ENCODE data around the gene SFRP2. TPM values are rescaled to one million over a fixed set of nuclear protein-coding genes. Genes with fewer than 3 reads are reported as not detected.

The SFRP2 gene
- total and polyA plus RNA-seq, 9 donors = 0.63 to 96.2 (median 11.7) TPM; not detected in 3

DNA sequence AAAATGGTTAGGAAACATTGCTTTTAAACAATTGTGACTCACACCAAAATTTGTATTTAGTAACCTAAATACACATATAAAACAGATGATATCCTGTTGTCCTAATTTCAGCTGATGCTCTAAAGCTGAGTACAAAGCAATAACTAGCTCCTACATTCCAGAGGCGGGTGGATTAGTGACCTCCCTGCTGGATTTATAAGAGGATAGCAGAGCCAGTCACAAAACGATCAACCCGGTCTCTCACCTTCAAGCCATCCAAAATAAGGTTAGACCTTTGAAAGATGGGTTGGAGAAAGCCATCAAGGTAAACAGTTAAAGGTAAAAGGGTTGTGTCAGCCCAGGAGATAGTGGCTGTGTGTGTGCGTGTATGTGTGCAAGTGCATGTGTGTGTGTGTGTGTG lies 43.2 kb upstream of the SFRP2 start:
- Histone ChIP-seq H3K27me3 (no peaks in the 10 kb centered on the region), H3K4me1 (ENCODE audit: insufficient read depth) (no peaks in the 10 kb centered on the region), H3K27ac (no peak overlapping the region), H3K4me3 (no peak overlapping the region), H3K36me3 (no peaks in the 10 kb centered on the region), H3K9me3 (no peaks in the 10 kb centered on the region)
- 63 to 79% (median 63%) methylated on average over 4 of the region's 4 CpGs for WGBS, 3 donors
- no peak for DNase-seq
- TF ChIP-seq, protein P1, sequence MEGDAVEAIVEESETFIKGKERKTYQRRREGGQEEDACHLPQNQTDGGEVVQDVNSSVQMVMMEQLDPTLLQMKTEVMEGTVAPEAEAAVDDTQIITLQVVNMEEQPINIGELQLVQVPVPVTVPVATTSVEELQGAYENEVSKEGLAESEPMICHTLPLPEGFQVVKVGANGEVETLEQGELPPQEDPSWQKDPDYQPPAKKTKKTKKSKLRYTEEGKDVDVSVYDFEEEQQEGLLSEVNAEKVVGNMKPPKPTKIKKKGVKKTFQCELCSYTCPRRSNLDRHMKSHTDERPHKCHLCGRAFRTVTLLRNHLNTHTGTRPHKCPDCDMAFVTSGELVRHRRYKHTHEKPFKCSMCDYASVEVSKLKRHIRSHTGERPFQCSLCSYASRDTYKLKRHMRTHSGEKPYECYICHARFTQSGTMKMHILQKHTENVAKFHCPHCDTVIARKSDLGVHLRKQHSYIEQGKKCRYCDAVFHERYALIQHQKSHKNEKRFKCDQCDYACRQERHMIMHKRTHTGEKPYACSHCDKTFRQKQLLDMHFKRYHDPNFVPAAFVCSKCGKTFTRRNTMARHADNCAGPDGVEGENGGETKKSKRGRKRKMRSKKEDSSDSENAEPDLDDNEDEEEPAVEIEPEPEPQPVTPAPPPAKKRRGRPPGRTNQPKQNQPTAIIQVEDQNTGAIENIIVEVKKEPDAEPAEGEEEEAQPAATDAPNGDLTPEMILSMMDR (IDR thresholded peaks at IDR 0.05) = no peak
- TF ChIP-seq POLR2A (IDR thresholded peaks at IDR 0.05) = no peak
- TF ChIP-seq EP300 (IDR thresholded peaks at IDR 0.05) = no peak
- intact Hi-C loops (cut with DNase I) = no loop called here

DNA sequence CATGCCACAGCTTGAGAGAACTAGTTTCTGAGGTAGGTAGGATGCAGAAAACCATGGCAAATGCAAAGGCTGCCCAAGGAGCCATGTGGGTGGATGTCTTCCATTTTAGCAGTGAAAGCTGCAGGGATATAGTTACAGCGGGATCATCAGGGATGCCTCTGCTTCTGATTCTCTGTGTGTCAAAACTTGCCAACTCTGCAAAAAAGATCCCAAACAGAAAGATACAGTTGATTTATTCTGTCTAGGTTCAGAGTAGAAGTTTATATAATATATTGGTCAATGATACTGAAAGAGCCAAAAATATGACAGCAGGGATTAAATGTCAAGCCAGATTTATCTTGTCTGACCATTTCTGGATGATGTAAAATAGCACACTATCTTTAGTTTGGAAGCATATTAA lies 42.4 kb upstream of the SFRP2 start:
- TF ChIP-seq POLR2A (IDR thresholded peaks at IDR 0.05) = no peak
- TF ChIP-seq, protein P1 (IDR thresholded peaks at IDR 0.05) = no peak
- no peak for TF ChIP-seq EP300 (IDR thresholded peaks at IDR 0.05)
- H3K27me3 ChIP-seq = no peaks in the 10 kb centered on the region
- no peaks in the 10 kb centered on the region for H3K4me1 ChIP-seq (ENCODE audit: insufficient read depth)
- no peak overlapping the region for H3K4me3 ChIP-seq
- H3K36me3 ChIP-seq = no peaks in the 10 kb centered on the region
- no peak for DNase-seq
- intact Hi-C loops (cut with DNase I) = no loop called here
- H3K27ac ChIP-seq = no peak overlapping the region
- 36 to 79% (median 71%) methylated on average over 1 of the region's 1 CpG for WGBS, 3 donors
- no peaks in the 10 kb centered on the region for H3K9me3 ChIP-seq

DNA sequence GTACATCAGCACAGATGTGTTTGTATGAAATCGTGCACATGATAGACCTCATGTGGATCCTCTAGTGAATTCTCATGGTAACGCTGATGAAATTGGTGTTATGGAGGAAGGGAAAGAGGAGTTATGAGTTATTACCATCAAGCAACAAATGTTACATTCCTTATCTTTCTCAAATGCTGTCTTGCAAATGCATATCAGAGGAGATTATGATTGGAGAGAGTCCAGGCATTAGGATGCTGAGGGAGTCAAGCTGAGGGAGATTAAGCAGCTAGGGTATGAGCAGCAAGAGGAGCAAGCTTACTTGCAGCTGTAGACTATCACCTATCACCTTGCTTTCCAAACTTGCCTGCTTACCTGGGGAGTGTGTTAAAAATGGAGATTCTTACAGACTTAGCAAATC lies 36.8 kb upstream of the SFRP2 start:
- 14 to 37% (median 14%) methylated on average over 2 of the region's 2 CpGs for WGBS, 3 donors
- no peaks in the 10 kb centered on the region for H3K4me1 ChIP-seq (ENCODE audit: insufficient read depth)
- no peaks in the 10 kb centered on the region for H3K27me3 ChIP-seq
- no peaks in the 10 kb centered on the region for H3K9me3 ChIP-seq
- H3K27ac ChIP-seq = no peak overlapping the region
- H3K36me3 ChIP-seq = no peaks in the 10 kb centered on the region
- no peak for TF ChIP-seq POLR2A (IDR thresholded peaks at IDR 0.05)
- TF ChIP-seq, protein P1 (IDR thresholded peaks at IDR 0.05) = no peak
- DNase-seq = no peak
- intact Hi-C loops (cut with DNase I) = no loop called here
- H3K4me3 ChIP-seq = no peak overlapping the region

DNA sequence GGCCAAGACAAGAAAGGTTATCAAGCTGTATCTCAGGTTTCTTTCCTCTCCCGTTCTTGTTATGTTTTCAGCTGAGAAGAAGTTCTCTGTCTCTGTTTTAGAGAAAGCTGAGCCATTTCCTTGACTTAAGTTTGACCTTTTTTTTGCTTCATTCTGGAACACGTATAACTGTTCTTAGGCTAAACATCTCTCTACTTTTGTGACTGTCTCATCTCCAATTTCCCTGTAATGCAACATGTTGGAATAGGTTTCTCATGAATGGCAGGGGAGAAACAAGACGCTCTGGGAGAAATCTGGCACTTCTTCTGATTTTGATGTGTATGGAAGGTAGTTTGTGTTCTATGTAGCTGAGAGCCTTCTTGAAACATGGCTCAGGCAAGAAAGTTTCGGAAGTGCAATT lies 36.2 kb upstream of the SFRP2 start:
- DNase-seq = no peak
- no peaks in the 10 kb centered on the region for H3K9me3 ChIP-seq
- H3K36me3 ChIP-seq = no peaks in the 10 kb centered on the region
- H3K4me1 ChIP-seq (ENCODE audit: insufficient read depth) = no peaks in the 10 kb centered on the region
- no peak overlapping the region for H3K4me3 ChIP-seq
- 36 to 46% (median 37%) methylated on average over 4 of the region's 4 CpGs for WGBS, 3 donors
- intact Hi-C loops (cut with DNase I) = no loop called here
- no peaks in the 10 kb centered on the region for H3K27me3 ChIP-seq
- H3K27ac ChIP-seq = no peak overlapping the region
- TF ChIP-seq POLR2A (IDR thresholded peaks at IDR 0.05) (no peak), EP300 (IDR thresholded peaks at IDR 0.05) (no peak)
- TF ChIP-seq, protein P1 (IDR thresholded peaks at IDR 0.05) = no peak

DNA sequence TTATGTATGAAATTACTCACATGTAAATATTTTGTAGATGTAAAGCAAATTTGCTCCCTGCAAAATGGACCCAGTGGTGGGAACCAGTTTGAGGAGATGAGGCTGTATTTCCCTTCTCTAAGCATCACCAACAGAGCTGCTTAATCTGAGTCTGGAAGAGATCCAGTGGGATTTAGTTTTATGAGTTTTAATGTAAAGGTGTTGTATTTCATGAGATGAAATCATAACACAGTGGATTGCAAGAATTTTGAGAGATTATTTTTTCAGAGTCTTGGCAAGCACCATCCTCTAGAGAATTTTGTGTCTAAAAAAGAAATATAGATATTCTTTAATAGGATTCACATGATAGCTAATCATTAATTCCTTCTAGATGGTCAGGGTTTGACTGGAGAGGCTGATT lies 35.6 kb upstream of the SFRP2 start:
- H3K36me3 ChIP-seq = no peaks in the 10 kb centered on the region
- no peak overlapping the region for H3K4me3 ChIP-seq
- no peaks in the 10 kb centered on the region for H3K4me1 ChIP-seq (ENCODE audit: insufficient read depth)
- no peaks in the 10 kb centered on the region for H3K27me3 ChIP-seq
- TF ChIP-seq, protein P1 (IDR thresholded peaks at IDR 0.05) = no peak
- TF ChIP-seq POLR2A (IDR thresholded peaks at IDR 0.05) = no peak
- no peak overlapping the region for H3K27ac ChIP-seq
- intact Hi-C loops (cut with DNase I) = no loop called here
- DNase-seq = no peak
- no peaks in the 10 kb centered on the region for H3K9me3 ChIP-seq
